NCI-H526 treated with DMSO at 0.1 percent for 48 hours (cell line): ENCODE data around the gene FNDC3A.

Source experiments
- DNase-seq: peaks from one replicate; lab custom pipeline; 2025; lab: John Stamatoyannopoulos, UW

Gene FNDC3A

DNA sequence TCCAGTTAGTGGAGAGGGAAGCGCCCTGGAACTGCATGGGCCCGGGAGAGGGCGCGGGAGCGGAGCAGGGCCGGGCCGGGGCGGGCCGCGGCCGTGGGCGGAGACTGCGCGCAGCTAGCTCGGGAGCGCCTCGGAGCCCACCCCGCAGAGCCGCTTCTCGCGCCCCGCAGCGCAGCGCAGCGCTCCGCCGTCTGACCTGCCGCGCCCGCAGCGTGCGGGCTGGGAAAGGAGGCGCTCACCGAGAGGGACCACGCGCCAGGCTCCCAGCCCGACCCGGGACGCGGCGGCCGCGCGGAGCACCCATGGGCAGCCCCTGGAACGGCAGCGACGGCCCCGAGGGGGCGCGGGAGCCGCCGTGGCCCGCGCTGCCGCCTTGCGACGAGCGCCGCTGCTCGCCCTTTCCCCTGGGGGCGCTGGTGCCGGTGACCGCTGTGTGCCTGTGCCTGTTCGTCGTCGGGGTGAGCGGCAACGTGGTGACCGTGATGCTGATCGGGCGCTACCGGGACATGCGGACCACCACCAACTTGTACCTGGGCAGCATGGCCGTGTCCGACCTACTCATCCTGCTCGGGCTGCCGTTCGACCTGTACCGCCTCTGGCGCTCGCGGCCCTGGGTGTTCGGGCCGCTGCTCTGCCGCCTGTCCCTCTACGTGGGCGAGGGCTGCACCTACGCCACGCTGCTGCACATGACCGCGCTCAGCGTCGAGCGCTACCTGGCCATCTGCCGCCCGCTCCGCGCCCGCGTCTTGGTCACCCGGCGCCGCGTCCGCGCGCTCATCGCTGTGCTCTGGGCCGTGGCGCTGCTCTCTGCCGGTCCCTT is 244.5 kb downstream of the FNDC3A start, which contains the start of gene MLNR:
Gene MLNR (plus strand): TSS at position 303 of the 820 bp plus-strand sequence. CDS start 0 bp downstream, at position 303.
- DNase-seq: peak; percentile 33

DNA sequence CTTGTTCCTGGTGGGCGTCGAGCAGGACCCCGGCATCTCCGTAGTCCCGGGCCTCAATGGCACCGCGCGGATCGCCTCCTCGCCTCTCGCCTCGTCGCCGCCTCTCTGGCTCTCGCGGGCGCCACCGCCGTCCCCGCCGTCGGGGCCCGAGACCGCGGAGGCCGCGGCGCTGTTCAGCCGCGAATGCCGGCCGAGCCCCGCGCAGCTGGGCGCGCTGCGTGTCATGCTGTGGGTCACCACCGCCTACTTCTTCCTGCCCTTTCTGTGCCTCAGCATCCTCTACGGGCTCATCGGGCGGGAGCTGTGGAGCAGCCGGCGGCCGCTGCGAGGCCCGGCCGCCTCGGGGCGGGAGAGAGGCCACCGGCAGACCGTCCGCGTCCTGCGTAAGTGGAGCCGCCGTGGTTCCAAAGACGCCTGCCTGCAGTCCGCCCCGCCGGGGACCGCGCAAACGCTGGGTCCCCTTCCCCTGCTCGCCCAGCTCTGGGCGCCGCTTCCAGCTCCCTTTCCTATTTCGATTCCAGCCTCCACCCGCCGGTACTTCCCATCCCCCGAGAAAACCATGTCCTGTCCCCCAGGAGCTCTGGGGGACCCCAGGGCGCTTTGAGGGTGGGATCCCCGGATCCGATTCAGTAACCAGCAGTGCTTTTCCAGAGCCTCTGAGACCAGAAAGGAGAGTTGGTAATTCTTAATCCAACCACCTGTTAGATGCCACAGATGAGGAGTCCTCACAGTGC is 245.3 kb downstream of the FNDC3A start:
- no peak for DNase-seq

GRCh38 chr13:49221590-49221965 is 245.9 kb downstream of the FNDC3A start:
- DNase-seq: no peak

DNA sequence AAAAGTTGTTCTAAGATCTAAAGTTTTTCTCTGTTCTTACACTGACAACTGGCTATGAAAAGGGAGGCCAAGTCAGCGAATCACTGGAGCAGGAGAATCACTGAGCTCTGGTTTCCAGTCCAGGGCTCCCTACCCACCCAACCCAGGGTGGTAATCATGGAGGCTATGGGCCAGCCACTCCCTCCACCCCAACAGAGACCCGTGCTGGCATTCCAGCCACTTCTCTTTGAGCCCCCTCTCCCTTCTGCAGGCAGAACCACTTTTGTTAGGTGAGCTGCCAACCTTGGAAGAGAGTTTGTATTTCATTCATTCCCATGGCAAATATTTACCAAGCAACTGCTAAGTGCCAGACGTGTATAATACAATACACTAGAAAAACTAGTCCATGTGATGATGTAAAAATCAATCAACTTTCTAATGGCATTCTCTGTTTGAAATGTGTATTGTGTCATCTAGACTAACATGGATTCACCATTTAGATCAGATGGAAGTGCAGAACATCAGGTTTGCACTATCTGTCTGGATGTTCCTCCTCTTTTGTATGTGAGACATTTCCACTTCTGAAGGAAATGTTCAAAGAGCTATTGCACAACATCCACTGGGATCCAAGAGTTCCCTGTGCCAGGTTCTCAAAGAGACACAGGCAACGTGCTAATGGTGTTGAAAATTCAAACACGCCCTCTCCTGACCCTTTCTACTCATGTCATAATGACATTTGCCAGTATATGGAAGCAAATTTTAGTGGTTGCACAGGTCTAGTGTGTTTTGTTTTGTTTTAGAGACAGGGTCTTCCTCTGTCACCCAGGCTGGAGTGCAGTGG is 249.7 kb downstream of the FNDC3A start:
- DNase-seq: no peak

- DNase-seq: no peak
Measured at GRCh38 chr13:49226613-49227012, 250.9 kb downstream of the FNDC3A start.

DNA sequence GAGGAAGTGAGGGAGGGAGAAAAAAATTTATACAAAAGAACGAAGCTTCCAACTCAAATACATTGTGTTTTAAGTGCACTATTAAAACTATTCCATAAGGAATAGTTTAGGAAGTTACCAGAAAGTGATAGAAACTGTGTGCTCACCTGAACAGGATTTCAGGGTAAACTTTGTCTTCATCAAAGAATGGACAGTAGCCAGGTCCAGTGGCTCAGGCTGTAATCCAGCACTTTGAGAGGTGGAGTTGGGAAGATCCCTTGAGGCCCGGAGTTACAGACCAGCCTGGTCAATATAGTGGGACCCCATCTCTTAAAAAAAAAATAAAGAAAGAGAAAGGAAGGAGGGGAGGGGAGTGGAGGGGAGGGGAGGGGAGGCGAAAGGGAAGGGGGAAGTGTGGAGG is 259.0 kb downstream of the FNDC3A start:
- no peak for DNase-seq

GRCh38 chr13:49235856-49236431 is 260.2 kb downstream of the FNDC3A start:
- no peak for DNase-seq

- no peak for DNase-seq
Measured at GRCh38 chr13:49238621-49239020, 262.9 kb downstream of the FNDC3A start.

GRCh38 chr13:49240017-49240416 is 264.3 kb downstream of the FNDC3A start:
- DNase-seq: no peak

- no peak for DNase-seq
Measured at GRCh38 chr13:49241296-49241695, 265.6 kb downstream of the FNDC3A start.

DNA sequence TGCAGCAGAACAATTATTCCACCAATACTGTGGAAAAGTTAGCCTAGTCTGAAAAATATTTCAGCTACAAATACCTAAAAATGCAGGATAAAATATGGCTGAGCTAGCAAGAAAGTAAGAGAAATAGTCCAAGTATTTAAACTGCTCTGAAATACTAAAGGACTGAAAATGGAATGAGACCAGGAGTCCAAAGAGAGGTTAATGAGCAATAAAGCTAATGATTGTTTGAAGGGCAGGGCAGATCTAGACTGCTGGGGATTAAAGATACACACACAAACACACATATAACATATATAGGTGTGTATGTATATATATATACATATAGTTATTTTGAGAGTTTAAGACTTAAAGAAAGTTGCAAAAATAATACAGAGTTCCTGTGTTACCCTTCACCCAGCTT is 269.4 kb downstream of the FNDC3A start:
- DNase-seq: no peak

DNA sequence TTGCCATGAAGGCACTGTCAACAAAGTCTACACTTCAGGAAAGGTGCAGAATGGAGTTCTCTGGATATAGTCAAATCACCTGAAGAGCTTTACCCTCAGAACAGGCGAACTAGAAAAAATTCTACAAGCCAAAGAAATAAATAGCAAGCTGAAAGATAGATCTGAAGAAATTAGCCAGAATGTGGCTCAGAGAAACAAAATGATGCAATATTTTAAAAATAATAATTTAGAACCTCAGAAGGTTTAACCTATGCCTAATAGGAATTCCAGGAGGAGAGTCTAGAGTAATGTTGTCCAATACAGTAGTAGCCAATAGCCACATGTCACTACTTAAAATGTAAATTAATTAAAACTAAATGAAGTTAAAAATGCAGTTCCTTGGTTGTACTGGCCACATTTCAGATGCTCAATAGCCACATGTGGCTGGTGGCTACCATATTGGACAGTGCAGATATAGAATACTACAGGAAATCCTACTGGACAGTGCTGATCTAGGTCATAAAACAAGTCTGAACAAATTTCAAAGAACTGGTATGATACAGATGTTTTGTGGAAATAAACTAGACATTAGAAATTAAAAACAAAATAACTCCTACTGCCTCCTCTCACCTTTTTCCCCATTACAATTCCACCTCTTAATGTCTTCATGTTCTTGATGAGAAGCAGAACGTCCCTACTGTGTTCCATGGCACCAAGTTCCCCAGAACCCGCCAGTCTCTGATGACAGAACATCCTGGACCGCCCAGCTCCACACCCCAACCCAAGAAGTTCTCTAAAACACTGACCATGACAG is 271.3 kb downstream of the FNDC3A start:
- DNase-seq: no peak

GRCh38 chr13:49247643-49248621 is 272.2 kb downstream of the FNDC3A start, which contains the start of gene CDADC1:
Gene CDADC1, plus strand, starts transcription at chr13:49247925. Its CDS starts 113 bp downstream, at chr13:49248038.
- DNase-seq: peak; percentile 90

GRCh38 chr13:49248622-49249002 is 272.9 kb downstream of the FNDC3A start:
- DNase-seq: no peak

- DNase-seq: no peak
Measured at GRCh38 chr13:49251326-49251725, 275.6 kb downstream of the FNDC3A start.

GRCh38 chr13:49253310-49253709 is 277.6 kb downstream of the FNDC3A start:
- DNase-seq: no peak

DNA sequence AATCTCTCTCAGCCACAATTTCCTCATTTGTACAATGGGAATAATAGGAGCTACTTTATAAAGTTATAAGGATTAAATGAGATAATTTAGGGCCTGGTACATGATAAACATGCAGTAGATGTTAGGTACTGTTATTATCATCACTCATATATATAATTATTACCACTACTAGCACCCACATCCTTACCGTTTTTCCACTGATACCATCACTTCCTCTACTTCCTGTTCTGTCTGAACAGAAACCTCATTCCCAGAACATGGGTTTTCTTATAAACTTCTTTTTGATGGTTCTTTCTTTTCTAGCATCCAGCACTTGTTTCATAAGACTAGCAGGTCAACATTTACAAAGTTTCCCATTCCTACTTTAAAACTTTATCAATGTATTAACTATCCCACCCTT is 278.3 kb downstream of the FNDC3A start:
- no peak for DNase-seq

DNA sequence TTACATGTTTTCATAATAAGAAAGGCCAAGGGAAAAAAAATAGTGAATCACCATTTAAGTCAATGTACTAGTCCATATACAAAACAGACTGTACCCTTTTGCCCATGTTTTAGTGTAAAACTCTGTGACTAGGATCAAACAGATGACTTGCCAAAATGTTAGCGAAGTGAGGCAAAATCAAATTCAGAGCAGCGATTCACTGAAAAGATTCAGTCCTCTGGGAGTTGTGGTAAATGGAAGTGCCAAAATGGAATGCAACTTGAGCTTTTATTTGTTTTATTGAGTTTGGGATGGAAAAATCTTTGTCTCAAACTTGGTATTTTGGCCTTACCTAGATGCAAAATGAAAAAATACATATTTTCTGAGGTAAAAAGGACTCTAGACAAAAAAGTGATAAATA is 281.1 kb downstream of the FNDC3A start:
- DNase-seq: no peak

GRCh38 chr13:49258089-49258796 is 282.5 kb downstream of the FNDC3A start:
- DNase-seq: no peak
